HG03521 (cell line): Measurements from ENCODE around the gene C11orf42.
A peak's percentile ranks its signal among the peaks of the same experiment; 100 is the strongest.

Experiments
- ATAC-seq: cut with Tn5 transposase; IDR thresholded peaks from one replicate; pipeline ENCODE4 v1.9.1; 2021; ENCODE audit warnings: mild to moderate bottlenecking, moderate library complexity; ENCODE audit not compliant: unreplicated experiment

Gene C11orf42, protein sequence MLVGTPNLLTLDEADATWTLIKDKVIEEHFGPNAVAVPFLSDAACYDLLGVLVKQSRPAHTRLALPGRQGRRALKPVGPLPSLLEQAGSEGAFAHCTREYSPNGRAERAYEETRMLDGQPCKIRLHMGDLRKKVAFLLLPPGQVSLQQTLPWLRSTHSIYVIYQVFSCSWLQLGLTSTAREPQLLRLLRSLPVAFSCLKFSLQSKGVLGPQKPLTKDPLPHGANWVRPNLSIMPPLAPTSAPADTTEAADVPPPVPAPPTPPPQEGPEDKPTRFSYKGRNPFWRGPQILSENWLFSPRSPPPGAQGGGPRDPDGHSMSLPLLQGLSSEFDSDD

DNA sequence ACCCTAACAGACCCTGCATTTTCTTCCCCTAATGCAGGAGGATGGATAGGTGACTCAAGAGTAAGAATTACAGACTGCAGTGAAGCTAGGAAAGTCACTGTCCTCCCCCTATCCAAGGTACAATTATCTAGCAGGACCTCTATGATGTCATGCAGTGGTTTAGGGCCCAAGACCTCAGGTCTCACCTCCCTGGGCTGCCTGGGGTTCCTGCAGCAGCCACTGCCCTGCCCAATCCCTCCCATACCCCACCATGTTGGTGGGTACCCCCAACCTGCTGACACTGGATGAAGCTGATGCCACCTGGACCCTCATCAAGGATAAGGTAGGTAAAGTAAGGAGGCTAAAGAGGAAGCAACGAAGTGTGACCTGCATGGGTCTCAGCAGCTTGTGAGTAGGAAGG lies at the start of gene C11orf42:
TSS of gene C11orf42 (plus strand) at position 192 of the 400 bp plus-strand sequence. CDS start at position 251, 59 bp downstream.
- ATAC-seq: no peak

DNA sequence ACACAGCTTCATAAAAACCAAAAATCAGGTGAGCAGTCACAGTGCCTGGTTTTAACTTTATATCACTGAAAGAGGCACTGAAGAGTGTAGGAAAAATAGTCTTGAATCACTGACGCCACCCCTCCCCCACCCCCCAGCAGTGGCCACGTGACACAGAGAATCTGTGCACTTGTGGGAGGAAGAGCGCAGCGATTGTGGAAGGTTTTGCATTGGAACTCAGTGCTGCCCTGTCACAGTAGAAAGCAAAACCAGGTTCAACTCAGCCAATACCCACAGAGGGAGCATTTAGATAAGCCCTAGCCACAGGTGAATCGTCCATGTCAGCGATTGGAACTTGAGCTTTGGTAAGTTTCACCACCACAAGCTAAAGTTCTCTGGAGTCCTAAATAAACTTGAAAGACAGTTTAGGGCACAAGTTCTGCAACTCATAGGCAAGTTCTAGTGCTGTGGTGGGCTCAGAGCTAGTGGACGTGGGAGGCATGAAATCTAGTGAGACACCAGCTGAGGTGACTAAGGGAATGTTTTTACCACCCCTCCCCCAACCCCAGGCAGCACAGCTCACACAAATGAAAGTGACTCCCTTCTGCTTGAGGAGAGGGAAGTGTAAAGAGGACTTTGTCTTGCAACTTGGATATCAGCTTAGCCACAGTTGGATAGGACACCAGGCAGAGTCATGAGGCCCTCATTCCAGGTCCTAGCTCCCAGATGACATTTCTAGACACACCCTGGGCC lies 48.6 kb upstream of the C11orf42 start:
- ATAC-seq: no peak

DNA sequence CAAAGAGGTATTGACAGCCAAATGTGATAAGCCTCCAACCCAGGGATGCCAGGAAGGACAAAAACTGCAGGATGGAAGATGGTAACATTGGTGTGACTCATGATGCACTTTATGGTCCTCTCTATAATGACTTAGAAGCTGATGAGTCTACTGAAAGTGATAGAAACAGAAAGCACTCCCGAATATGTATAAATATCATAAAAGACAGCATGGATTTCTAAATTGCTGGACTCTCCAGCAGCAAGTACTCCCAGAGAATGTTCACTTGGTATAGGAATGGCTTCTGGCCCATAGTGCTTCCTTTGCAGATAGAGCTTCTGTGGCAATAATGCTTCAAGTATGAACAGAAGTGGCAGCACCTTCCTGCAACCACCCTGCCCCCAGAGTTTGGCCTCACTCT lies 35.1 kb upstream of the C11orf42 start, which contains the start of gene OR52B2:
TSS of gene OR52B2 (minus strand) at position 101 of the 400 bp plus-strand sequence. CDS start at position 101, 0 bp downstream.
- ATAC-seq: no peak

- ATAC-seq: no peak
Observed at GRCh38 chr11:6175440-6175839, 29.9 kb upstream of the C11orf42 start.

DNA sequence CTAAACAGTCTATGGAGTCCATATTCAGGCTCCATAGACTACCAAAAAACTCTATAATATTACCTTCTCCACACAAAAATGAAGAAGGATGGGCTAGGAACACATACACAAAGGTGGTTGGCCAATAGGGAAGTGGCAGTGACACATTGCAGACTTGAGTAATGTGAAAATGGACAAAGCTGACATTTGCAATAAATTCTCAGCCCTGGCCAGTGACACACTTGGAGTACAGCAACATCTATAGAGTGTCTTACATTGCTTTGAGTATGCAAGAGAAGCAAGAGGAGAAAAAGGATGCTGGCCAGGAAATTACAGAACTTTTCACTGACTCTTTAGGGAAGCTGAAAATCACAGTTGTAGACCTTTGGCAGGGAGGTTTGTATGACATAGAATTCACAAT lies 13.6 kb upstream of the C11orf42 start:
- no peak for ATAC-seq

DNA sequence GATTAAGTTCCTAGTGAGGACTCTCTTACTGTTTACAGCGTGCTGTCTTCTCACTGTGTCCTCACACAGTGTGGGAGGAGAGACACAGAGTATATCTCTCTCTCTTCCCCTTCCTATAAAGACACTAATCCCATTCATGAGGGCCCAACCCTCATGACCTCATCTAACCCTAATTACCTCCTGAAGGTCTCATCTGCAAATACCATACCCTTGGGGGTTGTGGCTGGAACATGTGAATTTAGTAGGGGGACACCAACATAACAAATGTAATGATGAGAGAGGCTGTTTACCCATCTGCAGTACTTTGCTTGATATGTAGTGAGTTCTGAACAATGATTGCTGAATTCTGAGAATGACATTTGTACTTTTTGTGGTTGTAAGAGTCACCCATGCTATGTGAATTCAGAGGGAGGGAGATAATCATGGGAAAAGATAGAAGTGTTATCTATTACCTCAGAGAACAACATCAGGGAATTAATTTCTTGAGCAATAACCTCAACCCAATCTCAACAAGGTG lies 11.2 kb upstream of the C11orf42 start:
- ATAC-seq: no peak

GRCh38 chr11:6196396-6196795 lies 9.0 kb upstream of the C11orf42 start:
- no peak for ATAC-seq

DNA sequence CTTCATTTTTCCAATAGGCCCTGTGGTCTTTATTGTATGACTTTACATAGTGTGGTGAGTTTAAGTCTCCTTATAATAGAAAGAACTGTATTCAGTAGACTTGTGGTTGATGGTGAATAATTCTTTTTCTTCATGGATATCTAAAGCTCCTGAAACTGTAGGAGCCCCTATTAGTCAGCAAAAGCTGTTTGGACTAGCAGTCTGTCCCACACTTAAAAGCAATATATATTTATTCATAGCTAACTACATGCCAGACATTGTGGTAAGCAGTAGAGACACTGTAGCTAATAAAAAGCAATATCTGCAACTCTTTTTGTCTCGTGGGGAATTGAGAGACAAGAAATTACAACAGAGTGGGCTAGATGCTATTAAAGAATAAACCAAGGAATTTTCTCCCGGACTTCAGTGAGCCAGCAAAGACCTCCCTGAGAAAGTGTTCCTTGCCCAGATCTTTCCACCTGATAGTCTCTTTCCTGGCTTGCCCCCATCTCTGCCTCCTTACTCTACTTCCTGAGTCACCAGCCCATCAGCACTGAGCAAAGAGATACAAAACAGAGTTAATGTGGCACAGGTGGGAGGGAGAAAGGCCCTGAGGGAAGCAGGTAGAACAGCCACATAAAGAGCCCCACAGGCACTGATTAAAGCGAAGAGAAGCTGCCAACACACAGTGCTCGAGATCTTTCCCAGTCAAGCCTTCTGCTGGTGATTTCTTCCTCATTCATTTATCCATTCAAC lies 7.7 kb upstream of the C11orf42 start:
- ATAC-seq: no peak

DNA sequence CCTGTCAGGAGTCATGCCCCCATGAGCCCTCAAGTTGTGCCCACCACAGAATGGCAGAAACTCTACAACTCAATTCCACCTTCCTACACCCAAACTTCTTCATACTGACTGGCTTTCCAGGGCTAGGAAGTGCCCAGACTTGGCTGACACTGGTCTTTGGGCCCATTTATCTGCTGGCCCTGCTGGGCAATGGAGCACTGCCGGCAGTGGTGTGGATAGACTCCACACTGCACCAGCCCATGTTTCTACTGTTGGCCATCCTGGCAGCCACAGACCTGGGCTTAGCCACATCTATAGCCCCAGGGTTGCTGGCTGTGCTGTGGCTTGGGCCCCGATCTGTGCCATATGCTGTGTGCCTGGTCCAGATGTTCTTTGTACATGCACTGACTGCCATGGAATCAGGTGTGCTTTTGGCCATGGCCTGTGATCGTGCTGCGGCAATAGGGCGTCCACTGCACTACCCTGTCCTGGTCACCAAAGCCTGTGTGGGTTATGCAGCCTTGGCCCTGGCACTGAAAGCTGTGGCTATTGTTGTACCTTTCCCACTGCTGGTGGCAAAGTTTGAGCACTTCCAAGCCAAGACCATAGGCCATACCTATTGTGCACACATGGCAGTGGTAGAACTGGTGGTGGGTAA lies 6.1 kb upstream of the C11orf42 start, which contains the start of gene OR52W1:
TSS of gene OR52W1 (plus strand) at position 51 of the 637 bp plus-strand sequence. CDS start at position 51, 0 bp downstream.
- ATAC-seq: no peak

GRCh38 chr11:6200975-6201374 lies 4.4 kb upstream of the C11orf42 start:
- no peak for ATAC-seq

GRCh38 chr11:6201481-6201880 lies 3.9 kb upstream of the C11orf42 start:
- ATAC-seq: no peak

- ATAC-seq: no peak
Observed at GRCh38 chr11:6202041-6202440, 3.3 kb upstream of the C11orf42 start.

- peak; percentile 51 for ATAC-seq
Observed at GRCh38 chr11:6203327-6203726, 2.0 kb upstream of the C11orf42 start.

DNA sequence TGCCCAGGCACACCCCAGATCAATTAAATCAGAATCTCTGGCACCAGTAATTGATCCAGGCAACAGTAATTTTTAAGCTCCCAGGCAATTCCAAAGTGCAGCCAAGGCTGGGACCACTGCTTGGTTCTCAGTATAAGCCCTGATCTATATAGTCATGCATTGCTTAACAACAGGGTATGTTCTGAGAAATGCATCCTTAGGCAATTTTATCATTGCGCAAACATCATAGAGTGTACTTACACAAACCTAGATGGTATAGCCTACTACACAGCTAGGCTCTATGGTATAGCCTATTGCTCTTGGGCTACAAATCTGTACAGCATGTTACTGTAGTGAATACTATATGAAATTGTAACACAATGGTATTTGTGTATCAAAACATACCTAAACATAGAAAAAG lies 651 bp upstream of the C11orf42 start:
- no peak for ATAC-seq

GRCh38 chr11:6206456-6207180 lies 1.3 kb downstream of the C11orf42 start:
- no peak for ATAC-seq

- ATAC-seq: no peak
Observed at GRCh38 chr11:6209801-6210200, 4.4 kb downstream of the C11orf42 start.

DNA sequence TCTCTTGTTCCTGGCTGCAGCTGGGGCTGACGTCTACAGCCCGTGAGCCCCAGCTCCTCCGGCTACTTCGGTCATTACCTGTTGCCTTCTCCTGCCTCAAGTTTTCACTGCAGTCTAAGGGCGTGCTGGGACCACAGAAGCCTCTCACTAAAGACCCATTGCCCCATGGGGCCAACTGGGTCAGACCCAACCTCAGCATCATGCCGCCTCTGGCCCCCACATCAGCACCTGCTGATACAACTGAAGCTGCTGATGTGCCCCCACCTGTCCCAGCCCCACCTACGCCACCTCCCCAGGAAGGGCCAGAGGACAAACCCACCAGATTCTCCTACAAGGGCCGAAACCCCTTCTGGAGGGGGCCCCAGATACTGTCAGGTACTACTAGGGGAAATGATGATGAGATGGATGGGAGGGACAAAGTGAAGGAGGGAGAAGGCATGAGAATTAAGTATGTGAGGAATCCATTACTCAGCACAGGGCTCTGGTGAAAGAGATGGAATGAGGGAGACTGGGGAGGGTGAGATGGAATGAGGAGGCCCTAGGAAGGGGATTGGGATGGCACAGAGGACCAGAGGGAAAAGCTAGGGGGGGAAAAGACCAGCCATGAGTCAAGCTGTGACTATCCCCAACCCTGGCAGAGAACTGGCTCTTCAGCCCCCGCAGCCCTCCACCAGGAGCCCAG lies 5.1 kb downstream of the C11orf42 start:
- ATAC-seq: no peak

DNA sequence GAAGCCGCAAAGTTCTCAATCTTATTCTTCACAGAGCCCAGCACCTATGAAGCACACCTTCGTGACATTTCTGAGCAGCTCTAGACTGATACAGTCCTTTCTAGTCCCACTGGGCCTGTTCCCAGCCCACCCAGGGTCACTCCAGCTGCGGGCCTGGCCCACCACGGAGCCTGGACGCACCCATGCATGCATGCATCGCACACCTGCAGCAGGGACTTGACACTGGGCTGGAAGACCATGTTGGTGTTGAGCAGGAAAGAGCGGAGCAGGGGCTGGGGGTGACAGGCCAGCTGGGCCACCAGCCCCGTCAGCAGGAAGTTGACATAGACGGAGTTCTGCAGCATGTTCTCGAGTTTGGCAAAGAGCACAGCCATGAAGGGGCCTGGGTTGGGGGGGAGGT lies 9.2 kb downstream of the C11orf42 start:
- no peak for ATAC-seq

DNA sequence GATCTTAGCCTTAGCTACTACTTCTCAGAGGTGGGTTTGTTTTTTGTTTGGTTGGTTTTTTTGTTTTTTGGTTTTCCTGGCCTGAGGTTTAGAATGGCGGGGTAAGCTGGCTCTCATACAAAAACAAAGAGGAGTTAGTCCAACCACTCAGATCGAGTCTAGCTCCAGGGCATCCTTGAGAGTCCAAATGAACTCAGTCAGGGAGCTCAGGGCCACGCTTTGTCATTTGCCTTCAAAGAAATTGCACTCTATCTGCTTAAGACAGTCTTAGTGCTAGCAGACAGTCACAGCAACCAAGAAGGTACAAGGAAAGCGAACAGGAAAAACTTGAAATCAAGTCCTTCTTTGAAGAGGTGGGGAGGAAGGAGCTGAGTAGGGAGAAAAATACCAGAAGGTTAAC lies 11.1 kb downstream of the C11orf42 start:
- no peak for ATAC-seq
